SK-N-SH (cell line): ENCODE measurements around the gene IL32. TPM values are rescaled to one million over a fixed set of nuclear protein-coding genes. Genes with fewer than 3 reads are reported as not detected.
"Not testable (repeated sequence)": the region's sequence is repeated elsewhere in the genome, so short reads cannot be mapped to it uniquely, and the experiment has no call there.

Experiments
- CTCF ChIA-PET: fragments of 300-600, 350-600 bp; formaldehyde crosslinking; extraction: SDS; loops from one replicate; lab custom pipeline; 2021; lab: Yijun Ruan, JAX
- POLR2A ChIA-PET: fragments of 350-600 bp; sonication (Branson Sonifier 250); formaldehyde crosslinking; extraction: SDS; loops from one replicate; lab custom pipeline; 2020; ENCODE audit warnings: antibody characterized with exemption, inconsistent platforms; lab: Yijun Ruan, JAX
- DNase-seq: peaks from one replicate; pipeline ENCODE4 v3.0.0; 2012
- H2AFZ ChIP-seq: fragments of 200-600 bp; sonication (generic); 2 replicates; pipeline ENCODE4 v1.8.1; 2016; ENCODE audit warnings: antibody characterized with exemption, mild to moderate bottlenecking, low read depth
- H3F3A ChIP-seq: fragments of 200-600 bp; sonication (generic); replicated peaks from 2 replicates; pipeline ENCODE3; 2016; ENCODE audit warnings: antibody characterized with exemption, mild to moderate bottlenecking; ENCODE audit not compliant: insufficient read depth
- H3K27ac ChIP-seq, 2 experiments: fragments of 200-500 bp in 1 of 2; fragments of 200-600 bp in 1 of 2; sonication (Bioruptor generic) in 1 of 2; sonication (generic), shearing (Covaris generic) in 1 of 2; 2 replicates each; pipeline versions ENCODE4 v1.5.1 to v1.6.1; 2014 to 2016; ENCODE audit warnings: low read depth in 2 of 2, inconsistent platforms in 1 of 2, low read length in 1 of 2, mild to moderate bottlenecking in 1 of 2, mixed read lengths in 1 of 2
- H3K27me3 ChIP-seq: fragments of 200-600 bp; sonication (generic), shearing (Covaris generic); 2 replicates; pipeline ENCODE4 v1.6.1; 2016; ENCODE audit warnings: mixed run types; ENCODE audit not compliant: insufficient read depth
- H3K36me3 ChIP-seq, 2 experiments: fragments of 200-500 bp in 1 of 2; fragments of 200-600 bp in 1 of 2; sonication (Bioruptor generic) in 1 of 2; sonication (generic) in 1 of 2; replicated peaks in 1 of 2; 2 replicates each; pipeline versions ENCODE3 to v1.5.1; 2014 to 2016; ENCODE audit warnings: low read length in 1 of 2, mild to moderate bottlenecking in 1 of 2; ENCODE audit not compliant: insufficient read depth in 2 of 2, control insufficient read depth in 1 of 2
- H3K4me1 ChIP-seq, 2 experiments: fragments of 200-500 bp in 1 of 2; fragments of 200-600 bp in 1 of 2; sonication (Bioruptor generic) in 1 of 2; sonication (generic), shearing (Covaris generic) in 1 of 2; 2 replicates each; pipeline versions ENCODE4 v1.5.1 to v1.6.1; 2014 to 2016; ENCODE audit warnings: low read depth in 1 of 2, low read length in 1 of 2, mixed run types in 1 of 2; ENCODE audit not compliant: insufficient read depth in 2 of 2, control insufficient read depth in 1 of 2
- H3K4me2 ChIP-seq: fragments of 200-600 bp; sonication (generic), shearing (Covaris generic); 2 replicates; pipeline ENCODE4 v1.6.1; 2017; ENCODE audit warnings: mixed run types
- H3K4me3 ChIP-seq, 2 experiments: fragments of 200-500 bp in 1 of 2; fragments of 200-600 bp in 1 of 2; sonication (Bioruptor generic) in 1 of 2; sonication (generic), shearing (Covaris generic) in 1 of 2; 2 replicates each; pipeline versions ENCODE4 v1.5.1 to v1.8.1; 2014 to 2016; ENCODE audit warnings: low read depth in 2 of 2, inconsistent platforms in 1 of 2, low read length in 1 of 2, mild to moderate bottlenecking in 1 of 2, mixed read lengths in 1 of 2, moderate library complexity in 1 of 2
- H3K79me2 ChIP-seq: fragments of 200-600 bp; sonication (generic); 2 replicates; pipeline ENCODE4 v1.8.1; 2017; ENCODE audit warnings: mild to moderate bottlenecking; ENCODE audit not compliant: insufficient read depth
- H3K9ac ChIP-seq: fragments of 200-600 bp; sonication (generic); 2 replicates; pipeline ENCODE4 v1.6.1; 2017; ENCODE audit warnings: mixed run types
- H3K9me2 ChIP-seq: fragments of 200-600 bp; sonication (generic); 2 replicates; pipeline ENCODE4 v1.6.1; 2017; ENCODE audit warnings: mixed run types
- H3K9me3 ChIP-seq: fragments of 200-600 bp; sonication (generic); 2 replicates; pipeline ENCODE4 v1.6.1; 2017; ENCODE audit warnings: mixed run types, mild to moderate bottlenecking, moderate library complexity
- H4K20me1 ChIP-seq: fragments of 200-600 bp; sonication (generic); 2 replicates; pipeline ENCODE4 v1.6.1; 2017; ENCODE audit warnings: mild to moderate bottlenecking, mixed run types; ENCODE audit not compliant: insufficient read depth
- CHD2 ChIP-seq: fragments of 150-350 bp; IDR thresholded peaks from 2 replicates; pipeline ENCODE4 v1.6.1; 2018; ENCODE audit warnings: low read length; ENCODE audit not compliant: partially characterized antibody
- EP300 ChIP-seq, 2 experiments: IDR thresholded peaks; 2 replicates each; pipeline versions ENCODE4 v1.4.0 to v1.6.1; 2012; ENCODE audit warnings: borderline replicate concordance in 1 of 2, low read depth in 1 of 2, low read length in 1 of 2
- EZH2phosphoT487 ChIP-seq: fragments of 200-600 bp; sonication (generic); IDR thresholded peaks from 2 replicates; pipeline ENCODE4 v1.6.1; 2017; ENCODE audit warnings: low read depth, mixed run types, mild to moderate bottlenecking, antibody characterized with exemption, moderate library complexity, borderline replicate concordance
- FOXJ3 ChIP-seq: sonication (generic); formaldehyde crosslinking; IDR thresholded peaks from 2 replicates; pipeline ENCODE4 v1.5.1; 2020; ENCODE audit warnings: mild to moderate bottlenecking, missing genetic modification reagents
- RAD21 ChIP-seq: IDR thresholded peaks from 2 replicates; pipeline ENCODE4 v1.6.1; 2012; ENCODE audit warnings: mild to moderate bottlenecking, low read length
- RFX5 ChIP-seq: IDR thresholded peaks from 2 replicates; pipeline ENCODE4 v1.6.1; 2012; ENCODE audit warnings: mild to moderate bottlenecking, improper control_type of control experiment, low read length
- USF1 ChIP-seq: IDR thresholded peaks from 2 replicates; pipeline ENCODE4 v1.4.0; 2012; ENCODE audit warnings: low read depth, borderline replicate concordance
- YY1 ChIP-seq: IDR thresholded peaks from 2 replicates; pipeline ENCODE4 v1.4.0; 2012; ENCODE audit warnings: low read depth, mild to moderate bottlenecking
- WGBS: methylation state at CpG from one replicate; pipeline ENCODE4 v1.1.6; 2017; ENCODE audit warnings: low lambda C conversion rate; 5-methylcytosine and 5-hydroxymethylcytosine counted together
- polyA plus RNA-seq, 3 experiments: library from polyadenylated mRNA; depleted of rRNA; stranded (reverse); fragments of >200 nt; gene quantifications; 2 replicates each; pipeline ENCODE4 v1.2.3, GENCODE V29; 2012

Gene IL32
- polyA plus RNA-seq, 1 of the 3 experiments (the other 2 are of a cell fraction), result 26.4 TPM

- CTCF ChIA-PET, result interaction anchor here (1.2 to 2.1 kb wide), 2 partner anchors 12 to 17 kb away, joined by 3 to 11 read pairs; no protein-coding TSS in a partner anchor
These were observed 11.1 kb downstream of the IL32 start for GRCh38 chr16:3076577-3076976.

GRCh38 chr16:3080024-3080423 is 14.6 kb downstream of the IL32 start:
- Histone ChIP-seq H3K4me3 (no peak overlapping the region), H3K36me3 (no peaks in the 10 kb centered on the region), H3K9ac (no peak overlapping the region), H3K79me2 (no peaks in the 10 kb centered on the region), H3F3A (no peaks in the 10 kb centered on the region), H3K4me2 (no peak overlapping the region), H3K27ac (no peak overlapping the region), H3K27me3 (peaks cover 58% of the 10 kb centered on the region), H3K9me2 (no peaks in the 10 kb centered on the region), H3K9me3 (no peaks in the 10 kb centered on the region), H3K4me1 (no peaks in the 10 kb centered on the region), H2AFZ (no peak overlapping the region), H4K20me1 (no peaks in the 10 kb centered on the region)
- WGBS, result 19% methylated on average over 14 of the region's 17 CpGs
- TF ChIP-seq EZH2phosphoT487 (peak; percentile 59; the same call in 1 of the 2 replicates), USF1 (no peak)
- DNase-seq, result no peak
- ChIA-PET POLR2A (no interaction called here), CTCF (interaction anchor here (0.7 to 1.8 kb wide), 9 partner anchors 9 to 50 kb away, joined by 3 to 11 read pairs (median 3); partner anchors contain the start of gene IL32)

More at GRCh38 chr16:3076577-3076976, 11.1 kb downstream of the IL32 start:
- WGBS, result 44% methylated on average over 6 of the region's 6 CpGs
- Histone ChIP-seq H3K27ac (no peak overlapping the region), H3K9ac (no peak overlapping the region), H3K4me3 (no peak overlapping the region), H2AFZ (no peak overlapping the region), H3K79me2 (no peaks in the 10 kb centered on the region), H4K20me1 (no peaks in the 10 kb centered on the region), H3K9me2 (no peaks in the 10 kb centered on the region), H3F3A (no peaks in the 10 kb centered on the region), H3K36me3 (no peaks in the 10 kb centered on the region), H3K27me3 (peaks cover 59% of the 10 kb centered on the region), H3K4me2 (no peak overlapping the region), H3K9me3 (no peaks in the 10 kb centered on the region), H3K4me1 (no peaks in the 10 kb centered on the region)
- POLR2A ChIA-PET, result no interaction called here
- TF ChIP-seq RAD21 (no peak), RFX5 (no peak), FOXJ3 (CRISPR knock-in tag) (no peak), YY1 (no peak), EP300 (IDR thresholded peaks at IDR 0.05; ENCODE audit: borderline replicate concordance in 1 of 2, low read depth in 1 of 2, low read length in 1 of 2) (no peak), CHD2 (no peak)
- DNase-seq, result no peak

- H3K9me2 ChIP-seq, DNase-seq, H3K9ac ChIP-seq, H2AFZ ChIP-seq, H4K20me1 ChIP-seq, POLR2A ChIA-PET, H3K4me3 ChIP-seq, H3K9me3 ChIP-seq, H3K4me1 ChIP-seq, H3K36me3 ChIP-seq, H3K4me2 ChIP-seq, H3K79me2 ChIP-seq, H3K27ac ChIP-seq, H3F3A ChIP-seq: not testable (repeated sequence)
- 49% methylated on average over 13 of the region's 13 CpGs for WGBS
- H3K27me3 ChIP-seq, result peaks cover 54% of the 10 kb centered on the region
- CTCF ChIA-PET, result interaction anchor here (0.6 kb wide), 1 partner anchor 23 kb away, joined by 3 read pairs; no protein-coding TSS in a partner anchor
These were observed 16.5 kb downstream of the IL32 start for GRCh38 chr16:3081957-3082356.

- H3K36me3 ChIP-seq, H3K9me2 ChIP-seq, POLR2A ChIA-PET, H3F3A ChIP-seq, H3K9me3 ChIP-seq, H3K4me1 ChIP-seq, H3K79me2 ChIP-seq, H3K4me3 ChIP-seq, H4K20me1 ChIP-seq, H3K4me2 ChIP-seq, H2AFZ ChIP-seq, DNase-seq, H3K27ac ChIP-seq, H3K9ac ChIP-seq: not testable (repeated sequence)
- CTCF ChIA-PET, result interaction anchor here (1.4 kb wide), 1 partner anchor 17 kb away, joined by 6 read pairs; no protein-coding TSS in a partner anchor
- whole genome bisulfite sequencing, result 61% methylated on average over 6 of the region's 8 CpGs
- H3K27me3 ChIP-seq, result peaks cover 46% of the 10 kb centered on the region
These were observed 18.0 kb downstream of the IL32 start for GRCh38 chr16:3083408-3083807.
